Suprapubic skin (tissue), 4 donors: ENCODE results near the gene TTLL6. TPM values are rescaled to one million over a fixed set of nuclear protein-coding genes. Genes with fewer than 3 reads are reported as not detected.

ENCODE experiments used
- DNase-seq, 2 donors: peaks; one replicate each; pipeline ENCODE4 v3.0.0-alpha.2; 2019; ENCODE audit warnings: low spot score in 2 of 2
- H3K27ac ChIP-seq: fragments of 200-600 bp; sonication (generic); one replicate; pipeline ENCODE4 v1.5.1; 2019
- H3K27me3 ChIP-seq: fragments of 200-600 bp; sonication (generic); one replicate; pipeline ENCODE4 v1.5.1; 2019
- H3K36me3 ChIP-seq: fragments of 200-600 bp; sonication (generic); one replicate; pipeline ENCODE4 v1.5.1; 2019
- H3K4me1 ChIP-seq: fragments of 200-600 bp; sonication (generic); one replicate; pipeline ENCODE4 v1.5.1; 2019
- H3K4me3 ChIP-seq: fragments of 200-600 bp; sonication (generic); one replicate; pipeline ENCODE4 v1.5.1; 2019; ENCODE audit warnings: mild to moderate bottlenecking
- H3K9me3 ChIP-seq: fragments of 200-600 bp; sonication (generic); one replicate; pipeline ENCODE4 v1.5.1; 2019
- EP300 ChIP-seq: sonication (generic); formaldehyde crosslinking; IDR thresholded peaks from one replicate; pipeline ENCODE4 v1.6.1; 2017; ENCODE audit warnings: antibody characterized with exemption
- POLR2A ChIP-seq, 2 donors: fragments of 450-650 bp; IDR thresholded peaks; one replicate each; pipeline ENCODE4 v1.6.1; 2017; ENCODE audit warnings: antibody characterized with exemption in 2 of 2, mild to moderate bottlenecking in 2 of 2, moderate library complexity in 2 of 2
- POLR2AphosphoS5 ChIP-seq, 3 donors: sonication (generic); formaldehyde crosslinking; IDR thresholded peaks; one replicate each; pipeline ENCODE4 v1.6.1; 2017; ENCODE audit warnings: antibody characterized with exemption in 3 of 3
- WGBS: methylation state at CpG from one replicate; pipeline ENCODE4 v1.1.5; 2018; 5-methylcytosine and 5-hydroxymethylcytosine counted together
- total RNA-seq, 4 donors: library from RNA; depleted of rRNA; stranded (reverse); fragments of >200 nt; gene quantifications; one replicate each; pipeline ENCODE4 v1.1.0, GENCODE V29; 2016

The TTLL6 gene
- total RNA-seq, 4 donors from 2014 or later, result not detected

- H3K27me3 ChIP-seq, result peaks cover 100% of the 10 kb centered on the region
- 44% methylated on average over 5 of the region's 5 CpGs for WGBS
- DNase-seq, result peak in 1 of 2 donors; percentile 18
- H3K27ac ChIP-seq, result no peak overlapping the region
- no peak overlapping the region for H3K4me3 ChIP-seq
- peaks cover 14% of the 10 kb centered on the region for H3K4me1 ChIP-seq
- no peaks in the 10 kb centered on the region for H3K9me3 ChIP-seq
- H3K36me3 ChIP-seq, result no peaks in the 10 kb centered on the region
- TF ChIP-seq EP300, result no peak
- TF ChIP-seq POLR2A (IDR thresholded peaks at IDR 0.05), result no peak
- TF ChIP-seq POLR2AphosphoS5 (IDR thresholded peaks at IDR 0.05), result no peak
These were observed 101.3 kb downstream of the TTLL6 start for GRCh38 chr17:48715496-48716399.

Other genes with a start within 250 kb of the TTLL6 start
- 1 to 10 TPM in 3 of 4 donors, under 1 TPM in 1; 0.42 to 3.5 (median 1.0) TPM for gene HOXB4, start 238.9 kb downstream of the TTLL6 start, total RNA-seq
- gene HOXB3, start 227.0 kb downstream of the TTLL6 start, total RNA-seq, result 10 to 100 TPM in 1 of 4 donors, 1 to 10 TPM in 3; 2.3 to 20.8 (median 3.9) TPM
- under 1 TPM in 2 of 4 donors, not detected in 2; 0.72 to 0.80 TPM for gene HOXB5, start 223.4 kb downstream of the TTLL6 start, total RNA-seq
- 1 to 10 TPM in 2 of 4 donors, under 1 TPM in 1, not detected in 1; 0.39 to 4.5 (median 1.3) TPM for gene HOXB6, start 212.2 kb downstream of the TTLL6 start, total RNA-seq
- gene HOXB7, start 206.2 kb downstream of the TTLL6 start, total RNA-seq, result 1 to 10 TPM in 3 of 4 donors, under 1 TPM in 1; 0.95 to 3.6 (median 2.4) TPM
- not detected for gene HOXB8, start 201.9 kb downstream of the TTLL6 start, total RNA-seq
- gene HOXB9, start 190.9 kb downstream of the TTLL6 start, total RNA-seq, result under 1 TPM in 2 of 4 donors, not detected in 2; 0.23 to 0.42 TPM
- gene PRAC1, start 94.7 kb downstream of the TTLL6 start, total RNA-seq, result not detected
- not detected for gene PRAC2, start 94.0 kb downstream of the TTLL6 start, total RNA-seq
- not detected for gene HOXB13, start 88.5 kb downstream of the TTLL6 start, total RNA-seq
- gene CALCOCO2, start 13.8 kb upstream of the TTLL6 start, total RNA-seq, result 100 to 1,000 TPM in 2 of 4 donors, 10 to 100 TPM in 2; 87.2 to 133 (median 102) TPM
- 100 to 1,000 TPM in 3 of 4 donors, 10 to 100 TPM in 1; 79.8 to 128 (median 112) TPM for gene ATP5MC1, start 75.6 kb upstream of the TTLL6 start, total RNA-seq
- gene UBE2Z, start 91.2 kb upstream of the TTLL6 start, total RNA-seq, result 10 to 100 TPM; 57.2 to 73.2 (median 69.7) TPM
- 10 to 100 TPM; 41.1 to 80.1 (median 63.6) TPM for gene SNF8, start 127.6 kb upstream of the TTLL6 start, total RNA-seq
- gene GIP, start 151.4 kb upstream of the TTLL6 start, total RNA-seq, result not detected
- gene IGF2BP1, start 180.2 kb upstream of the TTLL6 start, total RNA-seq, result not detected